HCT116 (cell line): ENCODE results near the gene DNAH10. TPM values are rescaled to one million over a fixed set of nuclear protein-coding genes. Genes with fewer than 3 reads are reported as not detected.

Experiments
- ATAC-seq: fragments of 200-7000 bp; cut with Tn5 transposase; 2 replicates; pipeline ENCODE4 v1.9.1; 2020; ENCODE audit warnings: mild to moderate bottlenecking, moderate library complexity
- BruUV-seq: library from RNA; stranded (reverse); fragments of 400-500 nt; replicated peaks from 2 replicates; lab custom pipeline; 2021; lab: Mats Ljungman, UMichigan
- CTCF ChIA-PET: fragments of 300-600 bp; sonication (Branson Sonifier 250); formaldehyde crosslinking; loops from one replicate; lab custom pipeline; 2021; ENCODE audit warnings: antibody characterized with exemption; lab: Charles Lee
- POLR2A ChIA-PET: fragments of 300-600, 350-600 bp; sonication (Branson Sonifier 250); formaldehyde crosslinking; loops from one replicate; lab custom pipeline; 2021; ENCODE audit warnings: antibody characterized with exemption; lab: Charles Lee
- RAD21 ChIA-PET, 2 experiments: fragments of 300-600 bp; sonication (Branson Sonifier 250); formaldehyde crosslinking; loops; one replicate each; lab custom pipeline; 2023; ENCODE audit warnings: low total read pairs in 2 of 2; ENCODE audit not compliant: uncharacterized antibody in 2 of 2, unreplicated experiment in 2 of 2, low non-redundant PET in 1 of 2; lab: Charles Lee
- DNase-seq: peaks from one replicate; pipeline ENCODE4 v3.0.0-alpha.2; 2010; ENCODE audit warnings: low read depth, low spot score
- H2AFZ ChIP-seq: fragments of 200-600 bp; shearing (Covaris generic), sonication (generic); 2 replicates; pipeline ENCODE4 v1.6.1; 2017; ENCODE audit warnings: low read depth, mixed run types, mixed read lengths, antibody characterized with exemption, low read length; ENCODE audit not compliant: poor library complexity, severe bottlenecking
- H3K27ac ChIP-seq: 2 replicates; pipeline ENCODE4 v1.5.1; 2012; ENCODE audit warnings: low read depth, low read length
- H3K27me3 ChIP-seq: fragments of 200-600 bp; sonication (generic); 2 replicates; pipeline ENCODE4 v1.6.1; 2016; ENCODE audit warnings: mixed run types, low read length, mixed read lengths; ENCODE audit not compliant: insufficient read depth
- H3K36me3 ChIP-seq, 2 experiments: fragments of 200-500 bp in 1 of 2; fragments of 200-600 bp in 1 of 2; sonication (Bioruptor generic) in 1 of 2; sonication (generic) in 1 of 2; 2 replicates each; pipeline versions ENCODE4 v1.5.1 to v1.6.1; 2014 to 2016; ENCODE audit warnings: low read length in 2 of 2, inconsistent platforms in 1 of 2, mixed read lengths in 1 of 2, mixed run types in 1 of 2; ENCODE audit not compliant: insufficient read depth in 2 of 2, control insufficient read depth in 1 of 2
- H3K4me1 ChIP-seq, 2 experiments: fragments of 200-600 bp in 1 of 2; sonication (generic) in 1 of 2; 2 replicates each; pipeline versions ENCODE4 v1.5.1 to v1.6.1; 2012 to 2017; ENCODE audit warnings: low read length in 2 of 2, inconsistent platforms in 1 of 2, mild to moderate bottlenecking in 1 of 2, mixed read lengths in 1 of 2, mixed run types in 1 of 2, moderate library complexity in 1 of 2; ENCODE audit not compliant: insufficient read depth in 2 of 2, control insufficient read depth in 1 of 2
- H3K4me2 ChIP-seq: fragments of 200-600 bp; sonication (generic); 2 replicates; pipeline ENCODE4 v1.6.1; 2017; ENCODE audit warnings: mixed run types, low read length, mixed read lengths
- H3K4me3 ChIP-seq, 2 experiments: fragments of 200-600 bp in 1 of 2; sonication (generic) in 1 of 2; replicated peaks in 1 of 2; 2 replicates each; pipeline ENCODE4 v1.5.1; 2011 to 2016; ENCODE audit warnings: low read length in 2 of 2, control low read depth in 1 of 2, low read depth in 1 of 2, mild to moderate bottlenecking in 1 of 2, mixed read lengths in 1 of 2, mixed run types in 1 of 2
- H3K79me2 ChIP-seq: fragments of 200-600 bp; sonication (generic); 2 replicates; pipeline ENCODE4 v1.6.1; 2017; ENCODE audit warnings: mild to moderate bottlenecking, mixed run types, low read length, moderate library complexity, mixed read lengths; ENCODE audit not compliant: insufficient read depth
- H3K9ac ChIP-seq: fragments of 200-600 bp; sonication (generic); 2 replicates; pipeline ENCODE4 v1.6.1; 2016; ENCODE audit warnings: low read length, mixed read lengths
- H3K9me2 ChIP-seq: fragments of 200-600 bp; sonication (generic), shearing (Covaris generic); 2 replicates; pipeline ENCODE4 v1.6.1; 2017; ENCODE audit warnings: mixed run types, mild to moderate bottlenecking, moderate library complexity; ENCODE audit not compliant: insufficient read depth
- H3K9me3 ChIP-seq, 2 experiments: fragments of 200-500 bp in 1 of 2; fragments of 200-600 bp in 1 of 2; sonication (Bioruptor generic) in 1 of 2; sonication (generic) in 1 of 2; 2 replicates each; pipeline ENCODE4 v1.6.1; 2014 to 2017; ENCODE audit warnings: low read length in 2 of 2, mixed read lengths in 2 of 2, inconsistent platforms in 1 of 2, low read depth in 1 of 2, mild to moderate bottlenecking in 1 of 2, mixed run types in 1 of 2, moderate library complexity in 1 of 2; ENCODE audit not compliant: control insufficient read depth in 1 of 2, insufficient read depth in 1 of 2
- H4K20me1 ChIP-seq: fragments of 200-600 bp; sonication (generic), shearing (Covaris generic); 2 replicates; pipeline ENCODE4 v1.6.1; 2017; ENCODE audit warnings: mixed run types, mild to moderate bottlenecking, moderate library complexity; ENCODE audit not compliant: insufficient read depth
- ATF3 ChIP-seq: IDR thresholded peaks from 2 replicates; pipeline ENCODE4 v1.6.1; 2012
- CBX3 ChIP-seq: IDR thresholded peaks from 2 replicates; pipeline ENCODE4 v1.6.1; 2012; ENCODE audit warnings: low read depth
- CEBPB ChIP-seq: IDR thresholded peaks from 2 replicates; pipeline ENCODE4 v1.6.1; 2012; ENCODE audit warnings: low read depth
- EGR1 ChIP-seq: IDR thresholded peaks from 2 replicates; pipeline ENCODE4 v1.6.1; 2012; ENCODE audit warnings: low read depth
- EZH2phosphoT487 ChIP-seq: fragments of 200-600 bp; IDR thresholded peaks from 2 replicates; pipeline ENCODE4 v1.6.1; 2018; ENCODE audit warnings: antibody characterized with exemption, borderline replicate concordance
- FOSL1 ChIP-seq: IDR thresholded peaks from 2 replicates; pipeline ENCODE4 v1.6.1; 2012; ENCODE audit warnings: low read depth
- POLR2A ChIP-seq: IDR thresholded peaks from 2 replicates; pipeline ENCODE4 v1.7.0; 2011; ENCODE audit warnings: borderline replicate concordance; ENCODE audit not compliant: insufficient read depth, insufficient read length; ENCODE audit errors: extremely low read depth
- RAD21 ChIP-seq: IDR thresholded peaks from 2 replicates; pipeline ENCODE4 v1.6.1; 2012; ENCODE audit warnings: low read depth, mild to moderate bottlenecking
- SP1 ChIP-seq: IDR thresholded peaks from 2 replicates; pipeline ENCODE4 v1.6.1; 2012; ENCODE audit warnings: low read depth
- SRF ChIP-seq: IDR thresholded peaks from 2 replicates; pipeline ENCODE4 v1.6.1; 2012; ENCODE audit warnings: low read depth
- TCF7L2 ChIP-seq: IDR thresholded peaks from 2 replicates; pipeline ENCODE4 v1.7.0; 2011; ENCODE audit warnings: borderline replicate concordance, inconsistent platforms; ENCODE audit not compliant: insufficient read depth, insufficient read length; ENCODE audit errors: extremely low read depth
- YY1 ChIP-seq: IDR thresholded peaks from 2 replicates; pipeline ENCODE4 v1.6.1; 2011; ENCODE audit warnings: low read length, low read depth, moderate library complexity, mild to moderate bottlenecking; ENCODE audit not compliant: insufficient replicate concordance; ENCODE audit errors: extremely low read depth
- ZFX ChIP-seq: fragments of 450-650 bp; IDR thresholded peaks from 2 replicates; pipeline ENCODE4 v1.6.1; 2017
- ZNF274 ChIP-seq: fragments of 200-500 bp; sonication (Bioruptor generic); IDR thresholded peaks from 2 replicates; pipeline ENCODE4 v1.6.1; 2014; ENCODE audit warnings: mild to moderate bottlenecking, low read depth, low read length, inconsistent platforms
- intact Hi-C: fragments of 100-400 bp; cut with micrococcal nuclease; formaldehyde crosslinking; loops from 2 replicates; pipeline ENCODE4 v1.10.0; 2022
- total RNA-seq: library from RNA; stranded (reverse); gene quantifications from one replicate; pipeline ENCODE4 v1.2.1, GENCODE V29; 2021; ENCODE audit not compliant: unreplicated experiment
- TF ChIP-seq, protein P1 (sequence below), 3 experiments: fragments of 200-600 bp in 1 of 3; sonication (generic) in 1 of 3; IDR thresholded peaks in 2 of 3; conservative IDR thresholded peaks in 1 of 3; 2 replicates each; pipeline ENCODE4 v1.5.1; 2012 to 2017; ENCODE audit warnings: low read depth in 2 of 3, low read length in 2 of 3, antibody characterized with exemption in 1 of 3, borderline replicate concordance in 1 of 3, control low read depth in 1 of 3, mild to moderate bottlenecking in 1 of 3, mixed read lengths in 1 of 3, mixed run types in 1 of 3, moderate library complexity in 1 of 3; ENCODE audit not compliant: insufficient read depth in 1 of 3
- TF ChIP-seq, protein P2 (sequence below): IDR thresholded peaks from 2 replicates; pipeline ENCODE4 v1.6.1; 2012

The DNAH10 gene
- total RNA-seq, 1 experiment from 2014 or later, result 1.3 TPM

DNA sequence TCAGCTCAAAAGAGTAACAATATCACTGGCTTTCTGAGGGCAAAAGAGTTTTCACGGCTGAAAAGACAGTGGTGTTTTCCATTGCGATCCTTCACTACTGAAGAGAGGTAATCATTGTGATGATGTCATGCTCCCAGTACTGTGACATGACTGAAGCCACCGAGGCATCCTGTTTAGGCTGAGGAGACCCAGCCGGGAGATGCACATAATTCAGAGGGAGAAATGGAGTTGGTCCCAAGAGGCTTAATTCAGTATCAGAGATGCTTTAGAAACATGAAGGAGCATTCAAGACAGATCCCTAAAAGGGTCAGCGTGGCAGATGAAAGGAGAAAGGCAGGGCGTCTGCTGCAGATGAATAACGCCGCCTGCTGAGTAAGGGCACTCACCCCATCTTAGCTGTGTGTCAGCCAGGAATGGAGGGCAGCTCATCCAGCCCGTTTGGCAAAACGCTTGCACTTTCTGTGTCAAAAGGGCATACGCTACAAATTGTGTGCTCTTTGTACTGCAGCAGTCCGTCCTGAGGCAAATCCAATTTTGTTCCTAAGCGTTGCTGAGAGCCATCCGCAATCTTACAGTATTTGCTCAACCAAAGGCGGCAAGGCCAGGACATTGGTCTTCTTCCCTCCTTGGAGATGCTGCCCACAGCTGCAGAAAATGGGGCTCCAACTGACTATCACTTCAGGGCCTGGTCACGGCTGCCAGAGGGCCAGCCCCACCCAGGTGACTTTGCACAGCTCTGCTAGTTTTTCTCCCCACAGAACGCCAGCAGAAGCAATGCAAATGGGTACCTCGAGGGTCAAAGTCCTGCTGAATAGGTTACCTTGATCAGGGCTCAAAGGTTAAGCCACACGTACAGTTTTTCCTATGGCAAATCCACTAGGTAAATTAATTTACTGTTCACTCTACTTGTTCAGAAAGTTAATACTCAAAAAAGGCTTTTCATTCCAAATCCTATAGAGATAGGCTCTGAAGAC lies 187.0 kb downstream of the DNAH10 start:
- Histone ChIP-seq H3K9me2 (no peaks in the 10 kb centered on the region), H3K4me2 (no peak overlapping the region), H2AFZ (no peak overlapping the region), H3K9ac (no peak overlapping the region), H4K20me1 (no peaks in the 10 kb centered on the region), H3K36me3 (no peaks in the 10 kb centered on the region), H3K4me1 (no peaks in the 10 kb centered on the region), H3K79me2 (no peaks in the 10 kb centered on the region), H3K9me3 (no peaks in the 10 kb centered on the region), H3K27me3 (no peaks in the 10 kb centered on the region), H3K27ac (no peak overlapping the region), H3K4me3 (no peak overlapping the region)
- DNase-seq, result no peak
- BruUV-seq, result no TSS peak
- ATAC-seq, result no peak
- ChIA-PET CTCF (no interaction called here), POLR2A (no interaction called here), RAD21 (no interaction called here)
- TF ChIP-seq ZNF274 (no peak), EZH2phosphoT487 (no peak)
- intact Hi-C loops, result no loop called here

GRCh38 chr12:123949770-123950165 lies 187.7 kb downstream of the DNAH10 start:
- ChIA-PET RAD21 (no interaction called here), POLR2A (no interaction called here), CTCF (no interaction called here)
- Histone ChIP-seq H3K27ac (no peak overlapping the region), H2AFZ (no peak overlapping the region), H3K4me2 (no peak overlapping the region), H3K4me1 (no peaks in the 10 kb centered on the region), H3K27me3 (no peaks in the 10 kb centered on the region), H3K9me2 (no peaks in the 10 kb centered on the region), H3K36me3 (no peaks in the 10 kb centered on the region), H3K9ac (no peak overlapping the region), H3K79me2 (no peaks in the 10 kb centered on the region), H4K20me1 (no peaks in the 10 kb centered on the region), H3K9me3 (no peaks in the 10 kb centered on the region), H3K4me3 (no peak overlapping the region)
- no TSS peak for BruUV-seq
- DNase-seq (no peak), ATAC-seq (no peak)
- intact Hi-C loops, result no loop called here
- no peak for TF ChIP-seq FOSL1
- no peak for TF ChIP-seq EZH2phosphoT487
- TF ChIP-seq ZNF274, result no peak
- TF ChIP-seq TCF7L2, result no peak
- TF ChIP-seq CBX3, result no peak
- TF ChIP-seq, protein P1, sequence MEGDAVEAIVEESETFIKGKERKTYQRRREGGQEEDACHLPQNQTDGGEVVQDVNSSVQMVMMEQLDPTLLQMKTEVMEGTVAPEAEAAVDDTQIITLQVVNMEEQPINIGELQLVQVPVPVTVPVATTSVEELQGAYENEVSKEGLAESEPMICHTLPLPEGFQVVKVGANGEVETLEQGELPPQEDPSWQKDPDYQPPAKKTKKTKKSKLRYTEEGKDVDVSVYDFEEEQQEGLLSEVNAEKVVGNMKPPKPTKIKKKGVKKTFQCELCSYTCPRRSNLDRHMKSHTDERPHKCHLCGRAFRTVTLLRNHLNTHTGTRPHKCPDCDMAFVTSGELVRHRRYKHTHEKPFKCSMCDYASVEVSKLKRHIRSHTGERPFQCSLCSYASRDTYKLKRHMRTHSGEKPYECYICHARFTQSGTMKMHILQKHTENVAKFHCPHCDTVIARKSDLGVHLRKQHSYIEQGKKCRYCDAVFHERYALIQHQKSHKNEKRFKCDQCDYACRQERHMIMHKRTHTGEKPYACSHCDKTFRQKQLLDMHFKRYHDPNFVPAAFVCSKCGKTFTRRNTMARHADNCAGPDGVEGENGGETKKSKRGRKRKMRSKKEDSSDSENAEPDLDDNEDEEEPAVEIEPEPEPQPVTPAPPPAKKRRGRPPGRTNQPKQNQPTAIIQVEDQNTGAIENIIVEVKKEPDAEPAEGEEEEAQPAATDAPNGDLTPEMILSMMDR (IDR thresholded peaks at IDR 0.05 in 2 of 3, conservative IDR thresholded peaks at IDR 0.05 in 1 of 3; ENCODE audit: borderline replicate concordance in 1 of 3, insufficient read depth in 1 of 3, low read depth in 2 of 3, low read length in 2 of 3), result no peak
- no peak for TF ChIP-seq SRF
- TF ChIP-seq YY1, result no peak
- no peak for TF ChIP-seq ATF3
- TF ChIP-seq ZFX, result no peak
- TF ChIP-seq RAD21, result no peak
- TF ChIP-seq SP1, result no peak
- no peak for TF ChIP-seq CEBPB
- TF ChIP-seq EGR1, result no peak
- no peak for TF ChIP-seq POLR2A
- TF ChIP-seq, protein P2, sequence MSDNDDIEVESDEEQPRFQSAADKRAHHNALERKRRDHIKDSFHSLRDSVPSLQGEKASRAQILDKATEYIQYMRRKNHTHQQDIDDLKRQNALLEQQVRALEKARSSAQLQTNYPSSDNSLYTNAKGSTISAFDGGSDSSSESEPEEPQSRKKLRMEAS, result no peak
